Astrocyte of the spinal cord (primary cell): Measurements from ENCODE around the gene TAS1R2.

Experiments
- DNase-seq: peaks from one replicate; pipeline ENCODE4 v3.0.0; 2011; ENCODE audit warnings: low read depth, low spot score
- H3K4me3 ChIP-seq: 2 replicates; pipeline ENCODE4 v1.5.1; 2011; ENCODE audit warnings: low read depth, mild to moderate bottlenecking, low read length, moderate library complexity
- CTCF ChIP-seq: IDR thresholded peaks from 2 replicates; pipeline ENCODE4 v1.5.1; 2012; ENCODE audit warnings: low read depth, mild to moderate bottlenecking, low read length, inconsistent platforms
- in situ Hi-C: cut with HindIII; loops from 2 replicates; pipeline ENCODE4 v1.10.0; 2017; ENCODE audit warnings: low sequenced_read_pairs

Gene TAS1R2

GRCh38 chr1:18883636-18884418 is 24.4 kb upstream of the TAS1R2 start:
- H3K4me3 ChIP-seq, result no peak overlapping the region
- DNase-seq, result peak; percentile 69
- TF ChIP-seq CTCF, result peak; percentile 97
- in situ Hi-C loops, result no loop called here

GRCh38 chr1:18883079-18883478 is 23.6 kb upstream of the TAS1R2 start:
- no peak overlapping the region for H3K4me3 ChIP-seq

GRCh38 chr1:18882486-18882885 is 23.0 kb upstream of the TAS1R2 start:
- no peak overlapping the region for H3K4me3 ChIP-seq
- DNase-seq, result no peak
- no peak for TF ChIP-seq CTCF
- in situ Hi-C loops, result no loop called here

More at GRCh38 chr1:18883079-18883478, 23.6 kb upstream of the TAS1R2 start:
- in situ Hi-C loops, result no loop called here
- DNase-seq, result no peak
- no peak for TF ChIP-seq CTCF

- no peak for DNase-seq
- TF ChIP-seq CTCF, result no peak
- H3K4me3 ChIP-seq, result no peak overlapping the region
- in situ Hi-C loops, result no loop called here
Observed at GRCh38 chr1:18881642-18882431, 22.4 kb upstream of the TAS1R2 start.

GRCh38 chr1:18881164-18881563 is 21.7 kb upstream of the TAS1R2 start:
- no peak for TF ChIP-seq CTCF
- in situ Hi-C loops, result no loop called here
- H3K4me3 ChIP-seq, result no peak overlapping the region
- DNase-seq, result no peak

GRCh38 chr1:18880585-18880984 is 21.1 kb upstream of the TAS1R2 start:
- no peak for TF ChIP-seq CTCF
- DNase-seq, result no peak
- in situ Hi-C loops, result no loop called here
- H3K4me3 ChIP-seq, result no peak overlapping the region
